NCI-H1930 (cell line): Measurements from ENCODE around the gene CCDC183.
"Not testable (repeated sequence)": the region's sequence is repeated elsewhere in the genome, so short reads cannot be mapped to it uniquely, and the experiment has no call there.

ENCODE experiments used
- DNase-seq, 2 experiments: peaks; one replicate each; lab custom pipeline; 2025; lab: John Stamatoyannopoulos, UW

CCDC183 gene

GRCh38 chr9:136785565-136786355 lies 10.4 kb upstream of the CCDC183 start:
- not testable (repeated sequence) for DNase-seq

GRCh38 chr9:136786451-136786850 lies 9.7 kb upstream of the CCDC183 start:
- no peak for DNase-seq

- DNase-seq, result not testable (repeated sequence)
Observed at GRCh38 chr9:136786983-136787382, 9.2 kb upstream of the CCDC183 start.

- peak; percentile 29 to 77 for DNase-seq
Observed at GRCh38 chr9:136787690-136788400, 8.3 kb upstream of the CCDC183 start.

GRCh38 chr9:136788644-136789522 lies 7.3 kb upstream of the CCDC183 start:
- not testable (repeated sequence) for DNase-seq

GRCh38 chr9:136789523-136789937 lies 6.6 kb upstream of the CCDC183 start:
- DNase-seq, result no peak

- peak; percentile 98 to 99 for DNase-seq
Observed at GRCh38 chr9:136790640-136791515, 5.3 kb upstream of the CCDC183 start, which contains the start of gene TMEM141. Gene TMEM141, plus strand, starts transcription at chr9:136791344. Its CDS starts 27 bp downstream, at chr9:136791371.

GRCh38 chr9:136791516-136792276 lies 4.4 kb upstream of the CCDC183 start:
- peak; percentile 57 to 62 for DNase-seq

GRCh38 chr9:136792321-136793085 lies 3.6 kb upstream of the CCDC183 start:
- DNase-seq, result no peak

- no peak for DNase-seq
Observed at GRCh38 chr9:136793086-136793946, 2.8 kb upstream of the CCDC183 start.

GRCh38 chr9:136794281-136794999 lies 1.7 kb upstream of the CCDC183 start:
- no peak for DNase-seq

GRCh38 chr9:136795000-136795348 lies 1.2 kb upstream of the CCDC183 start:
- DNase-seq, result no peak

GRCh38 chr9:136796775-136797347 lies 723 bp downstream of the CCDC183 start:
- DNase-seq, result not testable (repeated sequence)

- DNase-seq, result no peak
Observed at GRCh38 chr9:136798708-136799078, 2.6 kb downstream of the CCDC183 start.

GRCh38 chr9:136799079-136799853 lies 3.1 kb downstream of the CCDC183 start:
- DNase-seq, result no peak

GRCh38 chr9:136799854-136800657 lies 3.9 kb downstream of the CCDC183 start:
- DNase-seq, result peak; percentile 70 to 81
